ENCODE data around the gene LRRC40.
"Not testable (repeated sequence)": the region's sequence is repeated elsewhere in the genome, so short reads cannot be mapped to it uniquely, and the experiment has no call there.

LRRC40 gene

DNA sequence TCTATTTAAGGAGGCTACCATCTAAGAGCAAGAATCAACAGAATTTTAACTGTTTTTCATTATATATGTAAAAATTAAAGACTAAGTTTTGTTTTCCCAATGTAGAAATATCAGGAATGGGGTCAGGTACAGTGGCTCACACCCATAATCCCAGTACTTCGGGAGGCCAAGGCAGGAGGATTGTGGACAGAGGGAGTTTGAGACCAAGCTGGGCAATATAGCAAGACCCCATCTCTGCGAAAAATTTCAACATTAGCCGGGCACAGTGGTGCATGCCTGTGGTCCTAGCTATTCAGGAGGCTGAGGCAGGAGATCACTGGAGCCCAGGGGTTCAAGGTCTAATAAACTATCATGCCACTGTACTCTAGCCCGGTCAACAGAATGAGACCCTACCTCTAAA, 5.3 kb downstream of the LRRC40 start:
- DNase-seq: no peak

- no peak for DNase-seq
Measured at GRCh38 chr1:70196333-70196732, 9.0 kb downstream of the LRRC40 start.

- no peak for DNase-seq
Measured at GRCh38 chr1:70195342-70195741, 10.0 kb downstream of the LRRC40 start.

- no peak for DNase-seq
Measured at GRCh38 chr1:70194601-70195000, 10.8 kb downstream of the LRRC40 start.

DNA sequence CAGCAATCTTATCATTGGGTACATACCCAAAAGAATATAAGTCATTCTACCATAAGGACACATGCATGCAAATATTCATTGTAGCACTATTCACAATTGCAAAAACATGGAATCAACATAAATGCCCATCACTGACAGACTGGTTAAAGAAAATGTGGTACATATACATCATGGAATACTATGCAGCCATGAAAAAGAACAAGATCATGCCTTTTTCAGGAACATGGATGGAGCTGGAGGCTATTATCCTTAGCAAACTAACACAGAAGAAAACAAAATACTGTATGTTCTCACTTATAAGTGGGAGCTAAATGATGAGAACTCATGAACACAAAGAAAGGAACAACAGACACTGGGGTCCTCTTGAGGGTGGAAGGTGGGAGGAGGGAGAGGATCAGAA, 12.9 kb downstream of the LRRC40 start:
- DNase-seq: not testable (repeated sequence)

DNA sequence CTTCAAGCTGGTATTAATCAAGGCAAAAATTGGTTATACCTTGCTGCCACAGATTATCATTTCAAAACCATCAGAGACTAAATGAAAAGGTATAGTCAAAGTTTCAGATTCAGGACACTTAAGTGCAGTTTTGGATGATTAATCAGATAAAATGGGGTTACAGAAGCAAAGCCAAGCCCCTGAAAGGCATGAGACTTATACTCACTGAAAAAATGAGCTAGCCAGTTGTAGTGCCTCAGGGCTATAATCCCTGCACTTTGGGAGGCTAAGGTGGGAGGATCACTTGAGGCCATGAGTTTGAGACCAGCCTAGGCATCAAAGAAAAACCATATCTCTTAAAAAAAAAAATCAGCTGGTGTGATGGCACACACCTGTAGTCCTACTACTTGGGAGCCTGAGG, 15.2 kb downstream of the LRRC40 start:
- DNase-seq: no peak

DNA sequence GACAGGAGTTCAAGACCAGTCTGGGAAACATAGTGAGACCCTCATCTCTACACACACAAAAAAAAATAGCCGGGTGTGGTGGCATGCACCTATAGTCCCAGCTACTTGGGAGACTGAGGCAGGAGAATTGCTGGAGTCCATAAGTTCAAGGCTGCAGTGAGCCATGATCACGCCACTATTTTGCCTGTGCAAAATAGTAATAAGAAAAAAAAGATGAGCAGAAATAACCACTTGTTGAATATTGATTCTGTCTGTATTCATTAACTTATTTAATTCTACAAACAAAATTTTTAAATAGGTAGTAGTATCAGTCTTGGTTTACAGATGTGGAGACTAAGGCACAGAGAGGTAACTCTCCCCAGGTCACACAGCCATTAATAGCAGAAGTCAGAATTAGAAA, 16.9 kb downstream of the LRRC40 start:
- DNase-seq: no peak

- DNase-seq: not testable (repeated sequence)
Measured at GRCh38 chr1:70185181-70185580, 20.2 kb downstream of the LRRC40 start.

GRCh38 chr1:70171512-70171911, 33.9 kb downstream of the LRRC40 start:
- no peak for DNase-seq

GRCh38 chr1:70169018-70169839, 36.1 kb downstream of the LRRC40 start:
- no peak for DNase-seq

DNA sequence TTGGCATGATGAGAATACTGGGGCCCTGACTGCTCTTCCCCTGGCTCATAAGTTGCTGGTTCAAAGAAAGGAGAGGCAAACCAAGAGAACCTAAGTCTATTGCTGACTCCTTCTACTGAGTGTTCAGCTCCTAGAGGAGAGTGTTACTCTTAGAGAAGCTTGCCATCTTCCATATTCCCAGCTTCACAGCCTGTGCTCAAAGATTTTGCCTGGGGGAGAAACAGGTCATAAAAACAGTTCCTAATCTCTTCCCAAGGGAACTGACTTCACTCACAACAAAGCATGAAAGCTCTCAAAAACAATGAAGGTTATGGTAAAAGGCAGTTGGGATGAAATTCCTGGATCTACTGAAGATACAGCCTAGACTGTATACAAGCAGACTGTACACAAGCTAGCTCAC, 37.1 kb downstream of the LRRC40 start:
- DNase-seq: no peak

GRCh38 chr1:70164350-70164749, 41.0 kb downstream of the LRRC40 start:
- DNase-seq: no peak

DNA sequence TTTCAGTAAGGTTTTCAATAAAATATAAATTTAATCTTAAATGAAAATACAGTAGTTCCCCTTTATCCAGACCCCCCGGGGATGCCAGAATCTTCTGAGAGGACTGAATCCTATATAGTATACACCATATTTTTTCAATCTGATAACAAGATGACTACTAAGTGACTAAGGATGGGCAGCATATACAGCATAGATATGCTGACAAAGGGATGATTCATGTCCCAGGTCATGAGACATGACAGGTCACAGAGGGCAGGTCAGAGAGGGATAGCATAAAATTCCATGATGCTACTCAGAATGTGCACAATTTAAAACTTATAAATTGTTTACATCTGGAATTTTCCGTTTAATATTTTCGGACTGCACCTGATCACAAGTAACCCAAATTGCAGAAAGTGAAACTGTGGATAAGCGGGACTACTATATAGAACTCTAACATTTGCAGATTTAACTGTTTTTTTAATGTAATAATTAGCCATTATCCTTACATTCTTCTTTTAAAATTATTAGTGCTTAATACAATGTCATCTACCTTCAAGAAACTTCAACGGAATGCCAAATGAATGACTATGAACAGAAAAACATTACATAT, 48.8 kb downstream of the LRRC40 start:
- no peak for DNase-seq

DNA sequence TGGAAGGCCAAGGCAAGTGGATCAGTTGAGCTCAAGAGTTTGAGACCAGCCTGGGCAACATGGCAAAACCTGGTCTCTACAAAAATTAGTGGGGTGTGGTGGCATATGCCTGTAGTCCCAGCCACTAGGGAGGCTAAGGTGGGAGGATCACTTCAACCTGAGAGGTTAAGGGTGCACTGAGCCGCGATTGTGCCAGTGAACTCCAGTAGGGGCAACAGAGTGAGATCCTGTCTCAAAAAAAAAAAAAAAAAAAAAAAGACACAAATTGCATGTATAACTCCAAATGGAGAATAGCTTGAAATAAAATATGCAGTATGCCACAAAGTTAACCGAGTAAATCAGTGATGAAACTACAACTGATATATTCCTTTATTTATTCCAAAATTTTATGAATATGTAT, 51.6 kb downstream of the LRRC40 start:
- no peak for DNase-seq

DNA sequence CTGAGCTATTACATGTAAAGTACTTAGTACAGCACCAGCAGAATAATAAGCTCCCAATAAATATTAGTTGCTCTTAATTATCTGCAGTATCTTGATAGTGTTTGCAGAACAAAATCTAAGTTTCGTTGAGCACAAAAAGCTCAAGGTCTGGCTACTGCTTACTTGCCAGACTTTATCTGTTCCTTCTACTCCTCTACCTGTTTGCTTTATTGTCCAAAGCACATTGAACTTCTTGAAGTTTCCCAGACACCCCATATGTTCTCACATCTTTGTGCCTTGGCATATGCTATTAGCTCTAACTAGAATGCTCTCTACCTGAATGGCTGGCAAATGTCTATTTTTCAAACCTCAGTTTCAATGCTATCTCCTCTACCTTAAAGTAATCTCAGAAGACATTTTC, 54.9 kb downstream of the LRRC40 start:
- DNase-seq: no peak

DNA sequence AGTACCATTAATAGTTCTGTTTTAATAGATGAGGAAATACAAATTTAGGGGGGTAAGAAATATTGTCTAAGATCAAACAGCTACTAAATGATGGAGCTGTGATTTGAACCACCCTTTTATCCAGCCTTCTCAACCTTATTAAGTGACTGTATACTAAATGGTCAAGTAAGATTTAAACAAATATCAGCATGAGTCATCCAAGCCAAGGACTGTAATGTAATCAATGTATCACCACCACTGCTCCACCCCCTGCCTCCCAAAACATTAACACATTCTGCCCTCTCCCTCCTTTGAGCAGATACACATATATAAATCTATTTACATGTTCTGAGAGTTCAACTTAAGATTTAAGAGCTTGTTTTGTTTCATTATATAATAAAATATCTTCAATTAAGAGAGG, 58.9 kb downstream of the LRRC40 start:
- DNase-seq: no peak

GRCh38 chr1:70143048-70143659, 62.2 kb downstream of the LRRC40 start:
- no peak for DNase-seq

GRCh38 chr1:70142075-70142474, 63.3 kb downstream of the LRRC40 start:
- DNase-seq: no peak

DNA sequence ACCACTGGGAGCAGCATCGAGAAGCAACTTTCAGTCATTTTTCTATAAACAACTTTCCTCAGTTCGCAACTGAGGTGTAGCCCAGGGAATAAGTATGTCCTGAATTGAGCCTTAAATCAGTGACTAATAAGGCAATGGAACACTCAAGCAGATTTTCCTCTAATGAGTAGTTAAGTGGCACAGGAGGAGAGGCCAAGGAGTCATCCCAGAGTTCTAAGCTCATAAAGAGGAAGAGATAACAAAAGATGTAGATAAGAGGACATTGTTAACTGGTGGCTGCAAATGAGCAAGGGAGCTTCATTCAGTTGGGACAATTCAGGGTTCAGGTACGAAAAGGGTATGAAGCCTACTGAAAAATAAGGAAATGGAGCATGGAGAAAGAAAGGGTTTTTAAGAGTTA, 64.5 kb downstream of the LRRC40 start:
- no peak for DNase-seq

DNA sequence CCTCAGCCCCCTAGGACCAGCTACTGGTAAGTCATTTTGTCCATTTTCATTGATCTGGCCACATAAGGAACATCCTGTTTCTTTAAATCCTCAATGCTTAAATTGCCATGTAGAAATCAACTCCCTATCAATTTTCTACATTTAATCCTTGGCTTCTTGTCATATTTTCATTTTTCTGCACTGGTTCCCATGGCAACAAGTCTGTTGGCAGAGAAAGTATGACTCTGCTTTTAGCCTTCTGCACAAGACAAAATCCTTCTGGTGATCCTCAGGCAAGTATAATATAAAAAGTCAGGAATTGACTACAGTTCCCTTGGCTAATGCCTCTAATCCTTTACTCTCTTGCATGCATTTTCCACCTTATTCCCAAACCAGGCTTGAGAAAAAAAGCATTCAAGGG, 65.0 kb downstream of the LRRC40 start:
- DNase-seq: no peak

DNA sequence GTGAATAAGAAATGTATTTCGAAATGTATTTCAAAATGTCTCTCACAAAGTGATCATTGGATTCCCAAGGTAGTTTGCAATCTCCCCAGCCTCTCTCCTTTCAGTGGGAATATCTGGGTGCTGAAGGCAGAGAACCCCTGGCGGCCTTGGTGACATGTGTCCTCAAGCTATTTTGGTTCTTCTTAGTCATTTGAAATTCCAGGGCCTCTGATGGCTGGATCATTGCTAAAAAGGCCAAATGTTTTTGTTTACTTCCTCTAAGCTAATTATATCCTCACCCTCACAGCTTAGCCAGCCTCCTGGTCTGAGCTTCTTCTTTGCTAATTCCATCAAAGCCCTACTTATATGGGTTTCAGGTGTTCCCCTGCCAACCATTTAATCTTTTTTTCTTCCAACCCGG, 71.2 kb downstream of the LRRC40 start:
- no peak for DNase-seq

- no peak for DNase-seq
Measured at GRCh38 chr1:70117046-70117445, 88.3 kb downstream of the LRRC40 start.

DNA sequence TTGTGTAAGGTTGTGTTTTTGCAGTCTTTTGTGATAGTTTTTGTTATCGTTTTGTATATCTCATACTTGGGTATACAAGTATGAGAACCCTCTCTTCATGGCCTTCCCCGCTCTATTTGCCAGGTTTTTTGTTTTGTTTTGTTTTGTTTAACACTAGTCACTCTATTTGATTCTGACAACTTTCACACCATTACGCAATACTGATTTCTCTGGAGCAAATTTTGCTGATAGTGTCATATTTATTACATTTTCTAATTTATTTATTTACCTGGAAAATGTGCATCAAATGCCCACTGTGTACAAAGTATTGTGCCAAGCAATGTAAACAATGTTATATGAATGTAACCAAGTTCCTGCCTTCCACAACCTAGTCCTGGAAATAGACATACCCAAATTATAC, 90.1 kb downstream of the LRRC40 start:
- no peak for DNase-seq

GRCh38 chr1:70112838-70113237, 92.5 kb downstream of the LRRC40 start:
- no peak for DNase-seq

All from KG1 (cell line).